ENCODE measurements around the gene KIAA0040. TPM values are rescaled to one million over a fixed set of nuclear protein-coding genes. Genes with fewer than 3 reads are reported as not detected.

The KIAA0040 gene
- total RNA-seq, 1 experiment from 2014 or later, result 32.4 TPM

DNA sequence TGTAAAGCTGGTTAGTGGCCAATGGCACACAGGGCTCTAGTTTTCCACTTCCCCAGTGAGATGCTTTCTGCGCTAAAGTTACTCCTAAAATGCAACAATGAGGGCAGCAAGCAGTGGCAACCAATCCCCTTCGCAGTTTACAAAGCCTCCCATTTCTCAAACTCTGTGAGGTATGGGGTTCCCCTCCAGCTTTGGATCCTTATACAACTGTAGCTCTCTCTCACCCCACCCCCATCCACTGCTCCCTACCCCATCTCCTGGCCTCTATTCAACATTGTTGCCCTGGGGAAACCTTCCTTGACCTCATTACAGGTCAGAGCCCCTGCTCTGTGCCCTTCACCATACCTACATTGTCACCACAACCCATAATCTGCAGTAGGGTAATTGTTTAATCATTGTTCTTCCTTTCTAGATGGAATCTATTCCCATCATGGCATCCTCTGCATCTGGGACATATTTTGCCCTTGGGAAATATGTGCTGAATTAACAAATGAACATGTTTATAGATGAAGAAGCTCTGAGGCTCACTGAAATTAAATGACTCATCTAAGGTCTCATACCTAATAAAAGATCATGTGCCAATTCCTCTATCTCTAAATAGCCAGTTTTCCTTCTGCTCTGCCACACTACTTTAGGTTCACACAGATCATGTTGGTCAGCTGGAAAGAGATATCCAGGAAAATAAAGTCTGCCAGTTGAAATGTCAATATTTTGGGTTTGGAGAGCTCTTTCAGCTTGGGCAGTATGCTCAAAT, 12.6 kb downstream of the KIAA0040 start:
- H3K36me3 ChIP-seq (ENCODE audit: control insufficient read depth in 1 of 2, insufficient read depth in 2 of 2, low read length in 2 of 2), result no peaks in the 10 kb centered on the region
- no peak overlapping the region for H3K9ac ChIP-seq (ENCODE audit: low read length)
- DNase-seq (ENCODE audit: low read depth, low spot score), result no peak
- TF ChIP-seq ELF1 (IDR thresholded peaks at IDR 0.05; ENCODE audit: borderline replicate concordance, low read depth), result no peak
- TF ChIP-seq YY1 (IDR thresholded peaks at IDR 0.05; ENCODE audit: extremely low read depth, insufficient replicate concordance, low read depth, low read length), result no peak
- no peak for TF ChIP-seq CBX3 (IDR thresholded peaks at IDR 0.05; ENCODE audit: low read depth)
- TF ChIP-seq SP1 (IDR thresholded peaks at IDR 0.05; ENCODE audit: low read depth), result no peak
- TF ChIP-seq EZH2phosphoT487 (IDR thresholded peaks at IDR 0.05; ENCODE audit: borderline replicate concordance), result no peak
- TF ChIP-seq, protein P1, sequence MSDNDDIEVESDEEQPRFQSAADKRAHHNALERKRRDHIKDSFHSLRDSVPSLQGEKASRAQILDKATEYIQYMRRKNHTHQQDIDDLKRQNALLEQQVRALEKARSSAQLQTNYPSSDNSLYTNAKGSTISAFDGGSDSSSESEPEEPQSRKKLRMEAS (IDR thresholded peaks at IDR 0.05), result no peak
- TF ChIP-seq, protein P2, sequence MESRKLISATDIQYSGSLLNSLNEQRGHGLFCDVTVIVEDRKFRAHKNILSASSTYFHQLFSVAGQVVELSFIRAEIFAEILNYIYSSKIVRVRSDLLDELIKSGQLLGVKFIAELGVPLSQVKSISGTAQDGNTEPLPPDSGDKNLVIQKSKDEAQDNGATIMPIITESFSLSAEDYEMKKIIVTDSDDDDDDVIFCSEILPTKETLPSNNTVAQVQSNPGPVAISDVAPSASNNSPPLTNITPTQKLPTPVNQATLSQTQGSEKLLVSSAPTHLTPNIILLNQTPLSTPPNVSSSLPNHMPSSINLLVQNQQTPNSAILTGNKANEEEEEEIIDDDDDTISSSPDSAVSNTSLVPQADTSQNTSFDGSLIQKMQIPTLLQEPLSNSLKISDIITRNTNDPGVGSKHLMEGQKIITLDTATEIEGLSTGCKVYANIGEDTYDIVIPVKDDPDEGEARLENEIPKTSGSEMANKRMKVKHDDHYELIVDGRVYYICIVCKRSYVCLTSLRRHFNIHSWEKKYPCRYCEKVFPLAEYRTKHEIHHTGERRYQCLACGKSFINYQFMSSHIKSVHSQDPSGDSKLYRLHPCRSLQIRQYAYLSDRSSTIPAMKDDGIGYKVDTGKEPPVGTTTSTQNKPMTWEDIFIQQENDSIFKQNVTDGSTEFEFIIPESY (IDR thresholded peaks at IDR 0.05; ENCODE audit: extremely low read depth, insufficient replicate concordance, low read length), result no peak
- no peak for TF ChIP-seq TCF7L2 (IDR thresholded peaks at IDR 0.05; ENCODE audit: borderline replicate concordance, extremely low read depth, insufficient read depth, insufficient read length)
- TF ChIP-seq, protein P3, sequence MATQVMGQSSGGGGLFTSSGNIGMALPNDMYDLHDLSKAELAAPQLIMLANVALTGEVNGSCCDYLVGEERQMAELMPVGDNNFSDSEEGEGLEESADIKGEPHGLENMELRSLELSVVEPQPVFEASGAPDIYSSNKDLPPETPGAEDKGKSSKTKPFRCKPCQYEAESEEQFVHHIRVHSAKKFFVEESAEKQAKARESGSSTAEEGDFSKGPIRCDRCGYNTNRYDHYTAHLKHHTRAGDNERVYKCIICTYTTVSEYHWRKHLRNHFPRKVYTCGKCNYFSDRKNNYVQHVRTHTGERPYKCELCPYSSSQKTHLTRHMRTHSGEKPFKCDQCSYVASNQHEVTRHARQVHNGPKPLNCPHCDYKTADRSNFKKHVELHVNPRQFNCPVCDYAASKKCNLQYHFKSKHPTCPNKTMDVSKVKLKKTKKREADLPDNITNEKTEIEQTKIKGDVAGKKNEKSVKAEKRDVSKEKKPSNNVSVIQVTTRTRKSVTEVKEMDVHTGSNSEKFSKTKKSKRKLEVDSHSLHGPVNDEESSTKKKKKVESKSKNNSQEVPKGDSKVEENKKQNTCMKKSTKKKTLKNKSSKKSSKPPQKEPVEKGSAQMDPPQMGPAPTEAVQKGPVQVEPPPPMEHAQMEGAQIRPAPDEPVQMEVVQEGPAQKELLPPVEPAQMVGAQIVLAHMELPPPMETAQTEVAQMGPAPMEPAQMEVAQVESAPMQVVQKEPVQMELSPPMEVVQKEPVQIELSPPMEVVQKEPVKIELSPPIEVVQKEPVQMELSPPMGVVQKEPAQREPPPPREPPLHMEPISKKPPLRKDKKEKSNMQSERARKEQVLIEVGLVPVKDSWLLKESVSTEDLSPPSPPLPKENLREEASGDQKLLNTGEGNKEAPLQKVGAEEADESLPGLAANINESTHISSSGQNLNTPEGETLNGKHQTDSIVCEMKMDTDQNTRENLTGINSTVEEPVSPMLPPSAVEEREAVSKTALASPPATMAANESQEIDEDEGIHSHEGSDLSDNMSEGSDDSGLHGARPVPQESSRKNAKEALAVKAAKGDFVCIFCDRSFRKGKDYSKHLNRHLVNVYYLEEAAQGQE (IDR thresholded peaks at IDR 0.05; ENCODE audit: low read depth), result no peak
- TF ChIP-seq POLR2AphosphoS5 (IDR thresholded peaks at IDR 0.05; ENCODE audit: low read depth, low read length), result no peak
- TF ChIP-seq JUND (IDR thresholded peaks at IDR 0.05), result no peak
- TF ChIP-seq ZFX (IDR thresholded peaks at IDR 0.05), result no peak
- no peak for TF ChIP-seq POLR2A (IDR thresholded peaks at IDR 0.05; ENCODE audit: borderline replicate concordance, extremely low read depth, insufficient read depth, insufficient read length)
- TF ChIP-seq ZNF274 (IDR thresholded peaks at IDR 0.05; ENCODE audit: low read depth, low read length), result no peak
- TF ChIP-seq, protein P4, sequence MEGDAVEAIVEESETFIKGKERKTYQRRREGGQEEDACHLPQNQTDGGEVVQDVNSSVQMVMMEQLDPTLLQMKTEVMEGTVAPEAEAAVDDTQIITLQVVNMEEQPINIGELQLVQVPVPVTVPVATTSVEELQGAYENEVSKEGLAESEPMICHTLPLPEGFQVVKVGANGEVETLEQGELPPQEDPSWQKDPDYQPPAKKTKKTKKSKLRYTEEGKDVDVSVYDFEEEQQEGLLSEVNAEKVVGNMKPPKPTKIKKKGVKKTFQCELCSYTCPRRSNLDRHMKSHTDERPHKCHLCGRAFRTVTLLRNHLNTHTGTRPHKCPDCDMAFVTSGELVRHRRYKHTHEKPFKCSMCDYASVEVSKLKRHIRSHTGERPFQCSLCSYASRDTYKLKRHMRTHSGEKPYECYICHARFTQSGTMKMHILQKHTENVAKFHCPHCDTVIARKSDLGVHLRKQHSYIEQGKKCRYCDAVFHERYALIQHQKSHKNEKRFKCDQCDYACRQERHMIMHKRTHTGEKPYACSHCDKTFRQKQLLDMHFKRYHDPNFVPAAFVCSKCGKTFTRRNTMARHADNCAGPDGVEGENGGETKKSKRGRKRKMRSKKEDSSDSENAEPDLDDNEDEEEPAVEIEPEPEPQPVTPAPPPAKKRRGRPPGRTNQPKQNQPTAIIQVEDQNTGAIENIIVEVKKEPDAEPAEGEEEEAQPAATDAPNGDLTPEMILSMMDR (IDR thresholded peaks at IDR 0.05 in 2 of 3, conservative IDR thresholded peaks at IDR 0.05 in 1 of 3; ENCODE audit: borderline replicate concordance in 1 of 3, insufficient read depth in 1 of 3, low read depth in 2 of 3, low read length in 2 of 3), result no peak
- TF ChIP-seq, protein P5, sequence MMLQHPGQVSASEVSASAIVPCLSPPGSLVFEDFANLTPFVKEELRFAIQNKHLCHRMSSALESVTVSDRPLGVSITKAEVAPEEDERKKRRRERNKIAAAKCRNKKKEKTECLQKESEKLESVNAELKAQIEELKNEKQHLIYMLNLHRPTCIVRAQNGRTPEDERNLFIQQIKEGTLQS (IDR thresholded peaks at IDR 0.05), result no peak
- no peak for TF ChIP-seq SRF (IDR thresholded peaks at IDR 0.05; ENCODE audit: low read depth)
- H3K79me2 ChIP-seq (ENCODE audit: insufficient read depth, low read length), result peaks cover 6% of the 10 kb centered on the region; the same call in 1 of the 2 replicates
- ChIA-PET POLR2A (interaction anchor here (0.6 kb wide), 1 partner anchor 634 kb away, joined by 4 read pairs; no protein-coding TSS in a partner anchor), RAD21 (ENCODE audit: low non-redundant PET in 1 of 2, low total read pairs in 2 of 2, uncharacterized antibody in 2 of 2, unreplicated experiment in 2 of 2) (no interaction called here), CTCF (interaction anchor here (1.4 to 1.5 kb wide), 2 partner anchors 11 to 158 kb away, joined by 3 read pairs; no protein-coding TSS in a partner anchor)
- no peaks in the 10 kb centered on the region for H3K9me3 ChIP-seq (ENCODE audit: control insufficient read depth in 1 of 2, insufficient read depth in 1 of 2, low read depth in 1 of 2, low read length in 2 of 2)
- no peak overlapping the region for H3K4me3 ChIP-seq (replicated peaks in 1 of 2; ENCODE audit: low read depth in 1 of 2, low read length in 2 of 2)
- H2AFZ ChIP-seq (ENCODE audit: low read depth, low read length, poor library complexity, severe bottlenecking), result no peak overlapping the region
- intact Hi-C loops (cut with micrococcal nuclease), result no loop called here
- H4K20me1 ChIP-seq (ENCODE audit: insufficient read depth), result no peaks in the 10 kb centered on the region
- BruUV-seq (replicated peaks), result no TSS peak
- no peak for ATAC-seq
- peaks cover 13 to 27% of the 10 kb centered on the region in 2 experiments; a peak in 3 of 4 replicates for H3K4me1 ChIP-seq (ENCODE audit: control insufficient read depth in 1 of 2, insufficient read depth in 2 of 2, low read length in 2 of 2)
- no peaks in the 10 kb centered on the region for H3K27me3 ChIP-seq (ENCODE audit: insufficient read depth, low read length)
- H3K4me2 ChIP-seq (ENCODE audit: low read length), result no peak overlapping the region
- no peak overlapping the region for H3K27ac ChIP-seq (ENCODE audit: low read depth, low read length)
- H3K9me2 ChIP-seq (ENCODE audit: insufficient read depth), result no peaks in the 10 kb centered on the region

Measured in HCT116 (cell line).